GM12865 (cell line): Measurements from ENCODE around the gene ACTL8.

Experiments used
- DNase-seq: peaks from one replicate; pipeline ENCODE4 v3.0.0; 2010; ENCODE audit warnings: low read depth
- H3K4me3 ChIP-seq: 2 replicates; pipeline ENCODE4 v1.5.1; 2011; ENCODE audit warnings: mild to moderate bottlenecking, low read depth, low read length, control low read depth
- CTCF ChIP-seq: IDR thresholded peaks from 2 replicates; pipeline ENCODE4 v1.5.1; 2011; ENCODE audit warnings: low read length, control low read depth, low read depth, inconsistent platforms; ENCODE audit not compliant: insufficient read depth; ENCODE audit errors: missing control alignments

The ACTL8 gene

GRCh38 chr1:17717594-17718535, 37.3 kb upstream of the ACTL8 start:
- no peak for TF ChIP-seq CTCF
- DNase-seq, result no peak
- H3K4me3 ChIP-seq, result no peak overlapping the region

- H3K4me3 ChIP-seq, result no peak overlapping the region
- DNase-seq, result no peak
- TF ChIP-seq CTCF, result no peak
These were observed 35.3 kb upstream of the ACTL8 start for GRCh38 chr1:17719874-17720273.

GRCh38 chr1:17721444-17721843, 33.7 kb upstream of the ACTL8 start:
- TF ChIP-seq CTCF, result no peak
- no peak for DNase-seq
- H3K4me3 ChIP-seq, result no peak overlapping the region

- TF ChIP-seq CTCF, result no peak
- DNase-seq, result no peak
- H3K4me3 ChIP-seq, result no peak overlapping the region
These were observed 31.4 kb upstream of the ACTL8 start for GRCh38 chr1:17723684-17724083.

GRCh38 chr1:17724150-17724549, 31.0 kb upstream of the ACTL8 start:
- no peak overlapping the region for H3K4me3 ChIP-seq
- DNase-seq, result no peak
- TF ChIP-seq CTCF, result no peak

GRCh38 chr1:17725084-17725719, 29.9 kb upstream of the ACTL8 start:
- DNase-seq, result no peak

More at GRCh38 chr1:17725084-17725719, 29.9 kb upstream of the ACTL8 start:
- TF ChIP-seq CTCF, result no peak
- no peak overlapping the region for H3K4me3 ChIP-seq
